Osteoblast (primary cell): ENCODE measurements around the gene CABP1. TPM values are rescaled to one million over a fixed set of nuclear protein-coding genes. Genes with fewer than 3 reads are reported as not detected.

Experiments used
- DNase-seq: peaks from one replicate; pipeline ENCODE4 v3.0.0; 2011; ENCODE audit warnings: low spot score, mixed read lengths; ENCODE audit not compliant: insufficient read length; ENCODE audit errors: missing footprints
- H2AFZ ChIP-seq: 2 replicates; pipeline ENCODE4 v1.6.0; 2011; ENCODE audit warnings: mild to moderate bottlenecking, low read length
- H3K27ac ChIP-seq: 2 replicates; pipeline ENCODE4 v1.5.1; 2011; ENCODE audit warnings: mild to moderate bottlenecking, low read depth, low read length, moderate library complexity
- H3K27me3 ChIP-seq: 2 replicates; pipeline ENCODE4 v1.6.0; 2012; ENCODE audit warnings: mild to moderate bottlenecking, control low read depth, inconsistent platforms, low read length, moderate library complexity; ENCODE audit not compliant: insufficient read depth
- H3K36me3 ChIP-seq: 2 replicates; pipeline ENCODE4 v1.5.1; 2011; ENCODE audit warnings: mild to moderate bottlenecking, low read length, control low read depth, moderate library complexity; ENCODE audit not compliant: insufficient read depth
- H3K4me1 ChIP-seq: 2 replicates; pipeline ENCODE4 v1.5.1; 2011; ENCODE audit warnings: mild to moderate bottlenecking, low read length, control low read depth, moderate library complexity; ENCODE audit not compliant: insufficient read depth
- H3K4me2 ChIP-seq: 2 replicates; pipeline ENCODE4 v1.6.0; 2011; ENCODE audit warnings: mild to moderate bottlenecking, low read length; ENCODE audit not compliant: insufficient read depth
- H3K4me3 ChIP-seq: fragments of 200-600 bp; sonication (generic); 3 replicates; pipeline ENCODE4 v1.5.1; 2012; ENCODE audit warnings: mild to moderate bottlenecking, low read length, inconsistent platforms; ENCODE audit not compliant: insufficient read depth
- H3K79me2 ChIP-seq: 2 replicates; pipeline ENCODE4 v1.6.0; 2012; ENCODE audit warnings: mild to moderate bottlenecking, low read length, control low read depth, inconsistent platforms; ENCODE audit not compliant: insufficient read depth
- H3K9me3 ChIP-seq: 2 replicates; pipeline ENCODE4 v1.5.1; 2011; ENCODE audit warnings: low read depth, low read length, control low read depth
- H4K20me1 ChIP-seq: 2 replicates; pipeline ENCODE4 v1.6.0; 2012; ENCODE audit warnings: mild to moderate bottlenecking, low read length, control low read depth; ENCODE audit not compliant: insufficient read depth
- CTCF ChIP-seq: IDR thresholded peaks from 2 replicates; pipeline ENCODE4 v1.5.1; 2011; ENCODE audit warnings: mild to moderate bottlenecking, low read depth, low read length, moderate library complexity; ENCODE audit errors: extremely low read depth
- total RNA-seq: library from RNA; depleted of rRNA; stranded (reverse); fragments of >200 nt; gene quantifications from 2 replicates; pipeline ENCODE4 v1.2.3, GENCODE V29; 2012

The CABP1 gene
- total RNA-seq, 1 donor = not detected

- peaks cover 24% of the 10 kb centered on the region for H3K27me3 ChIP-seq
- H3K4me1 ChIP-seq = no peaks in the 10 kb centered on the region
- no peak overlapping the region for H3K4me2 ChIP-seq
- no peak for DNase-seq
- no peaks in the 10 kb centered on the region for H3K79me2 ChIP-seq
- H3K9me3 ChIP-seq = no peaks in the 10 kb centered on the region
- no peak for TF ChIP-seq CTCF
- no peaks in the 10 kb centered on the region for H3K36me3 ChIP-seq
- H3K4me3 ChIP-seq = no peak overlapping the region
- no peak overlapping the region for H2AFZ ChIP-seq
- no peaks in the 10 kb centered on the region for H4K20me1 ChIP-seq
- no peak overlapping the region for H3K27ac ChIP-seq
Observed at GRCh38 chr12:120618954-120619615, 21.3 kb upstream of the CABP1 start.

- H3K4me3 ChIP-seq = no peak overlapping the region
- H3K27me3 ChIP-seq = peaks cover 20% of the 10 kb centered on the region
- no peaks in the 10 kb centered on the region for H3K4me1 ChIP-seq
- H4K20me1 ChIP-seq = no peaks in the 10 kb centered on the region
- H3K4me2 ChIP-seq = no peak overlapping the region
- H3K27ac ChIP-seq = no peak overlapping the region
- H3K9me3 ChIP-seq = no peaks in the 10 kb centered on the region
- DNase-seq = no peak
- no peaks in the 10 kb centered on the region for H3K36me3 ChIP-seq
- H3K79me2 ChIP-seq = no peaks in the 10 kb centered on the region
- no peak overlapping the region for H2AFZ ChIP-seq
- TF ChIP-seq CTCF = no peak
Observed at GRCh38 chr12:120620624-120621023, 19.8 kb upstream of the CABP1 start.

- TF ChIP-seq CTCF = no peak
- no peaks in the 10 kb centered on the region for H3K79me2 ChIP-seq
- H3K36me3 ChIP-seq = no peaks in the 10 kb centered on the region
- no peak overlapping the region for H3K27ac ChIP-seq
- DNase-seq = no peak
- no peak overlapping the region for H3K4me3 ChIP-seq
- H3K4me1 ChIP-seq = no peaks in the 10 kb centered on the region
- H4K20me1 ChIP-seq = no peaks in the 10 kb centered on the region
- H3K4me2 ChIP-seq = no peak overlapping the region
- peaks cover 7% of the 10 kb centered on the region for H3K27me3 ChIP-seq
- H2AFZ ChIP-seq = no peak overlapping the region
- H3K9me3 ChIP-seq = no peaks in the 10 kb centered on the region
Observed at GRCh38 chr12:120625557-120626419, 14.6 kb upstream of the CABP1 start.

GRCh38 chr12:120628919-120629318 lies 11.5 kb upstream of the CABP1 start:
- Histone ChIP-seq H3K4me3 (no peak overlapping the region), H3K9me3 (no peaks in the 10 kb centered on the region), H3K4me1 (no peaks in the 10 kb centered on the region), H3K4me2 (no peak overlapping the region), H3K79me2 (no peaks in the 10 kb centered on the region), H3K27ac (no peak overlapping the region), H4K20me1 (no peaks in the 10 kb centered on the region), H3K36me3 (no peaks in the 10 kb centered on the region), H3K27me3 (peaks cover 9% of the 10 kb centered on the region), H2AFZ (no peak overlapping the region)
- no peak for DNase-seq
- TF ChIP-seq CTCF = no peak
